Naive thymus-derived CD8-positive, alpha-beta T cell (primary cell): Measurements from ENCODE around the gene HOXB5. TPM values are rescaled to one million over a fixed set of nuclear protein-coding genes. Genes with fewer than 3 reads are reported as not detected.

ENCODE experiments used
- ATAC-seq, 2 donors: fragments of 150-1000 bp; cut with Tn5 transposase in 1 of 2; sonication (Bioruptor Pico), chemical (Tn5 transposase) in 1 of 2; 1 replicate in 1 of 2; 2 replicates in 1 of 2; pipeline ENCODE4 v1.10.0; 2021; ENCODE audit warnings: mild to moderate bottlenecking in 2 of 2, moderate library complexity in 2 of 2
- POLR2A ChIA-PET: fragments of 350-600 bp; sonication (Branson Sonifier 250); formaldehyde crosslinking; loops from one replicate; lab custom pipeline; 2021; ENCODE audit warnings: antibody characterized with exemption; lab: Charles Lee
- DNase-seq, 10 donors: peaks; one replicate each; pipeline versions ENCODE4 v3.0.0 to v3.0.0-alpha.2; 2020 to 2022
- H3K27ac Mint-ChIP-seq, 10 donors: one replicate each; pipeline ENCODE4 v1.8.0; 2020 to 2022; ENCODE audit warnings: mild to moderate bottlenecking in 10 of 10, mixed read lengths in 10 of 10, moderate library complexity in 4 of 10, inconsistent platforms in 1 of 10
- H3K27me3 Mint-ChIP-seq, 5 donors: one replicate each; pipeline ENCODE4 v1.8.0; 2021 to 2022; ENCODE audit warnings: mixed read lengths in 5 of 5
- H3K36me3 Mint-ChIP-seq, 3 donors: one replicate each; pipeline ENCODE4 v1.8.0; 2020 to 2022; ENCODE audit warnings: mixed read lengths in 3 of 3, mild to moderate bottlenecking in 2 of 3, inconsistent platforms in 1 of 3
- H3K4me1 Mint-ChIP-seq, 4 donors: one replicate each; pipeline ENCODE4 v1.8.0; 2021 to 2022; ENCODE audit warnings: mixed read lengths in 4 of 4
- H3K4me3 Mint-ChIP-seq, 10 donors: one replicate each; pipeline ENCODE4 v1.8.0; 2020 to 2022; ENCODE audit warnings: mild to moderate bottlenecking in 10 of 10, mixed read lengths in 10 of 10, moderate library complexity in 6 of 10, inconsistent platforms in 1 of 10
- H3K9me3 Mint-ChIP-seq, 9 donors: one replicate each; pipeline ENCODE4 v1.8.0; 2020 to 2022; ENCODE audit warnings: mixed read lengths in 9 of 9, mild to moderate bottlenecking in 3 of 9, inconsistent platforms in 1 of 9, moderate library complexity in 1 of 9
- polyA plus RNA-seq, 3 donors: library from polyadenylated mRNA; unstranded; fragments of 300-500 nt; fragmentation: Illumina TruSeq; gene quantifications; one replicate each; pipeline ENCODE4 v1.2.3, GENCODE V29; 2021
- total RNA-seq, 8 experiments: library from RNA in 2 of 8; stranded (reverse) in 2 of 8; gene quantifications; one replicate each; pipeline ENCODE4 v1.2.3 and lab custom pipeline; 2021 to 2026

Gene HOXB5
- total and polyA plus RNA-seq, 5 experiments from 2014 or later = not detected

- ATAC-seq (peak; percentile 19 to 30), DNase-seq (peak in 1 of 10 donors; percentile 41)
- Mint-ChIP-seq H3K4me1 (peaks cover 25 to 53% (median 41%) of the 10 kb centered on the region in 4 donors), H3K27me3 (peaks cover 37 to 91% (median 72%) of the 10 kb centered on the region in 5 donors), H3K9me3 (no peaks in the 10 kb centered on the region), H3K27ac (peak overlapping the region in 4 of 10 donors; percentile 21 to 64 (median 48)), H3K4me3 (peak overlapping the region; percentile 70 to 96 (median 84)), H3K36me3 (peaks cover 0 to 12% (median 0%) of the 10 kb centered on the region in 3 donors)
- POLR2A ChIA-PET = interaction anchor here (0.6 to 2.9 kb wide), 7 partner anchors 10 to 717 kb away, joined by 3 to 8 read pairs (median 3); partner anchors contain the start of genes HOXB5, HOXB9 and SP2
Measured at GRCh38 chr17:48612456-48612853, 18.9 kb upstream of the HOXB5 start.

DNA sequence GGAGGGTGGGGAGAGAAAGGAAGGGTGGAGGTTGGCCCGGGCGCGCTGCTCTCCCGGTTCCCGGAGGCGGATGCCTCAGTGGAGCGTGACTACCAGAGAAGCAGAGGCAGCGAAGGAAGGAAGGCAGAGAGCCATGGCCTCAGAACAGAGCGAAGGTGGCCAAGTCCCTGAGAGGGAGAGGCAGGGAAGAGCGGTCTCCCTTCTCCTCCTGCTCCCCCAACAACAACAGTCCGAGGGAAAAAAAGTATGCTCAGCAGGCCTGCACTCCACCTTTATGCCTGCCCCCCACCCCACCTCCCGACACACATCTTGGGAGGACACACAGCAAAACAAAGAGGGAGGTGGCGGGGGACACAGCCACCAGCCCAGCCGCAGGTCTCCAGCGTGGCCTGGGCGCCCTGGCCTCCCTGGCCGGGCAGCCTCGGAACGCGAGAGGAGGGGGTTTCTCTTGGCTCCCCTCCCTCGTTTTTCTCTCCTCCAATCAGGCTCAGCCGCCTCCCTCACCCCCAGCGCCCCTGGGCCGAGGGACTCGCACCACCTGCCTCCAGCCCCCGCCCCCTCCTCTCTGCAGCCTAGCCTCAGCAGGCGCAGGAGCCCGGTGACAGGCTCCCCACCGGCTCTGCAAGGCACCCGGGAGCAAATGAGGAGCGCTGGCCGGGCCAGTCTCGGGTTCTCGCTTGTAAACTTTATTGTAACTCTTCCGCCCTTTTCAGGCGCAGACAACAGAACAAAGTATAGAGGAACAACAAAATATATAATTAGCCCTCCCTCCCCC lies 18.3 kb upstream of the HOXB5 start:
- ATAC-seq = peak in 1 of 2 donors; percentile 11
- Mint-ChIP-seq H3K27me3 (peaks cover 34 to 91% (median 70%) of the 10 kb centered on the region in 5 donors), H3K4me3 (peak overlapping the region; percentile 88 to 97 (median 94)), H3K9me3 (no peaks in the 10 kb centered on the region), H3K4me1 (peaks cover 22 to 47% (median 36%) of the 10 kb centered on the region in 4 donors), H3K36me3 (peaks cover 0 to 12% (median 0%) of the 10 kb centered on the region in 3 donors), H3K27ac (peak overlapping the region in 2 of 10 donors; percentile 64 to 71)
- POLR2A ChIA-PET = interaction anchor here (1.1 kb wide), 1 partner anchor 505 kb away, joined by 3 read pairs; no protein-coding TSS in a partner anchor
- no peak for DNase-seq

DNA sequence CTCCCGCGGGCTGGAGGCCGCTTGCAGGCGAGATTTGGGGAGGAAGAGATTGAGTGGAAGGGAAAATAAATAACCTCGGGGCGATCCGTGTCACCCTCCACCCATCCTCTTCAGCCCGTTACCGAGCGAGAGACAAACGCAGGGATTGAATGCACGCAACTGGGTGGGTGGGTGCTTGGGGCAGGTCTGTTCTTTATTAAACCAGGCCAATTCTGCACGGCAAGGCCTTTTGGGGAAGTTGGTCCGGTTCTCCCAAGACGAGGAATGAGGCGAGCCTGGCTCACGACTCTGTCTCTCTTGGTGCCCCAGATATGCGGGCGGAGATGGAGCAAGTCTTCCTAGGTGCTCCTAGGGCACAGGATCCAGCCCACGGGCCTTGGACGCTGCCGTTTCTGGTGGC lies 17.6 kb upstream of the HOXB5 start:
- Mint-ChIP-seq H3K9me3 (no peaks in the 10 kb centered on the region), H3K36me3 (peaks cover 0 to 12% (median 0%) of the 10 kb centered on the region in 3 donors), H3K27ac (peak overlapping the region in 4 of 10 donors; percentile 69 to 88 (median 74)), H3K4me3 (peak overlapping the region; percentile 88 to 97 (median 94)), H3K27me3 (peaks cover 33 to 91% (median 70%) of the 10 kb centered on the region in 5 donors), H3K4me1 (peaks cover 21 to 46% (median 36%) of the 10 kb centered on the region in 4 donors)
- no peak for DNase-seq
- POLR2A ChIA-PET = interaction anchor here (1.2 kb wide), 1 partner anchor 14 kb away, joined by 5 read pairs; the partner anchor contains the start of gene HOXB9
- peak in 1 of 2 donors; percentile 7 for ATAC-seq

DNA sequence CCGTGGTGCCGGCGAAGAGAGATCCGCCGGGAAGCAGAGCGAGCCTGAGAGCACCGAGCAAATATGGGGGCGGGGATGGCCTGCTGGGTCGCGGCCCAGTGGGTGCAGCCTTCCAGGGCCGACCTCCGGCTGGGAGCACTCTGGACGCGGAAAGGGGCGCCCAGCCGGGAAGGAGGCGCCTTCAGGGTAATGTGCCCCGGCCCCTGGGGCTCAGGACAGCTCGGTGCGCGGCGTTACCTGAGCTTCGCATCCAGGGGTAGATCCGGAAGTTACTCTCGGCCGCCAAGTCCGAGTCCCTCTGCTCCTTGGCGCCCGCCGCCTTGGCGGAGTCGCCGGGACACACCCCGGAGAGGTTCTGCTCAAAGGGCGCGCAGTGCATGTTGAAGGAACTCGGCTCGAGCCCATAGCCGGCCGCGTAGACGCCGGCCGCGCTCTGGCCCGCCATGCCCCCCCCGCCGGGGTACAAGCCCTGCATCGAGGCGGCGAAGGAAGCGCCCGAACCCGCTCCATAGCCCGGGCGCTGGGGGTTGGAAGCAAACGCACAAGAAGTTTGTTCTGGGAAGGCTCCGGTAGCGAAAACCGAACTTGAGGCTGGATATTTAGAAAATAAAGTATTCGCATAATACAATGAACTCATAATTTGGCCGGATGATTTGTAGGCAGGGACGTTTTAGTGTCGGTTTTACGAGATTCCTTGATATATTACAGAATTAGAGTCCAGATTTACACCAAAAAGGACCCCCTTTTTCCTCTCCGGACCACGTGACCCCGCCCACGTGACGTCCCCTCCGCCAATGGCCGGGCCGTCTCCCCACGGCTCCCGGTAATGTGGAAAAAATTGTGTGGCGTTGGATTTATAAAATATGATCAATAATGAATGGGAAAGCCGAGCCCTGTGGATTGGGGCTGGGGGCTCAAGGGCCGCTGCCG lies 17.0 kb upstream of the HOXB5 start, which contains the start of gene HOXB7:
Gene HOXB7, minus strand, starts transcription at position 736 of the 930 bp plus-strand sequence. Its CDS starts 99 bp downstream, at position 637.
- peaks cover 0 to 12% (median 0%) of the 10 kb centered on the region in 3 donors for H3K36me3 Mint-ChIP-seq
- ATAC-seq = peak; percentile 6 to 38
- DNase-seq = peak in 9 of 10 donors; percentile 39 to 66 (median 54)
- peaks cover 21 to 46% (median 36%) of the 10 kb centered on the region in 4 donors for H3K4me1 Mint-ChIP-seq
- POLR2A ChIA-PET = interaction anchor here (0.6 to 1.9 kb wide), 4 partner anchors 11 to 130 kb away, joined by 3 to 5 read pairs (median 4); partner anchors contain the start of gene HOXB9
- H3K4me3 Mint-ChIP-seq = peak within 1 kb of the TSS; percentile 88 to 97 (median 94)
- no peaks in the 10 kb centered on the region for H3K9me3 Mint-ChIP-seq
- H3K27ac Mint-ChIP-seq = peak within 1 kb of the TSS in 4 of 10 donors; percentile 69 to 88 (median 74)
- H3K27me3 Mint-ChIP-seq = peaks cover 29 to 91% (median 68%) of the 10 kb centered on the region in 5 donors

DNA sequence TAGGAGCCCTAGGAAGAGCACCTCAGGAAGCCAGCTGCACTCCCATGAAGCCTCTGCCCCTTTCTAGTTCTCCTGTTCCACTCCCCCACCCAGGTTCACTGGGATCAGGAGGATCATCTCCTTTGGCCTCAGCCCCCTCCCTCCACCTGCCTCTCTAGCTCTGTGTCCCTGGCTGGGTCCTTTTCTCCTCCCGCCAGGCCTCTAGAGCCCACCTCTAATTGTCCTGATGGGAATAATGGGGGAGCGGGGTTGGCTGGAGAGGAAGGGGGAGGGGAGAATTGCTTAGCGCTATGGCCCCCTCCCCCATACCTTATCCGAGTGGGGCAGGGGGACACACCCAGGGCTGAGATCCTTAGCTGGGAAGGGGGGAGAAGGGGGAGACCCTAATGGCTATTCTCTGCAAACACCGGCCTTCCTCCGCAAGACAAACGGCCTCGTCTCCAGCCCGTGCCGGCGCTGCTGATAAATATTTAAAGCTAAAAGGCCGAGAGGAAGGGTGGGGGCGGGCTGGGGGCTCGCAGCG lies 16.2 kb upstream of the HOXB5 start:
- Mint-ChIP-seq H3K27me3 (peaks cover 24 to 91% (median 66%) of the 10 kb centered on the region in 5 donors), H3K36me3 (peaks cover 0 to 12% (median 0%) of the 10 kb centered on the region in 3 donors), H3K4me1 (peaks cover 18 to 42% (median 32%) of the 10 kb centered on the region in 4 donors), H3K4me3 (peak overlapping the region; percentile 55 to 97 (median 94)), H3K9me3 (no peaks in the 10 kb centered on the region), H3K27ac (no peak overlapping the region)
- POLR2A ChIA-PET = interaction anchor here (0.6 to 1.9 kb wide), 3 partner anchors 12 to 16 kb away, joined by 4 to 5 read pairs (median 4); partner anchors contain the start of gene HOXB9
- ATAC-seq = no peak
- no peak for DNase-seq

DNA sequence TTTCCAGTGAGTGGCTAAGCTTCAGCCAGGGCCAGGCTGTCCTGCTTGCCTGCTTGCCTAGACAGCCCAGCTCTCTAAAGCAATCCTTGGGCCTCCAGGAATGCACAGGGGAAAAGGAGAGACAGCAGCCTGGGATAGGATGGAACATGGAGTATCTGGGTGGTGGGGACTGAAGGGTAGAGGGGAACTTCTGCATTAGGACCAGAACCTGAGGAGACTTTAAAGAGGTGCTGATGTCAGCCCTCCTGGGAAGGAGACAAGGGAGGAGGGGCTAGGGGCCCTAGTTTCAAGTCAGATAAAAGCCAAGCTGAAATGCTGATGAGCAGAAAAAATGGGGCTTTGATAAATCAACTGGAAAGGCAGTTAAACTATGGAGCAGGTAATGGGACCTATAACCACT lies 15.5 kb upstream of the HOXB5 start:
- Mint-ChIP-seq H3K27ac (peak overlapping the region in 2 of 10 donors; percentile 5 to 48), H3K4me1 (peaks cover 16 to 34% (median 30%) of the 10 kb centered on the region in 4 donors), H3K27me3 (peaks cover 27 to 91% (median 66%) of the 10 kb centered on the region in 5 donors), H3K9me3 (no peaks in the 10 kb centered on the region), H3K36me3 (peaks cover 0 to 10% (median 0%) of the 10 kb centered on the region in 3 donors), H3K4me3 (peak overlapping the region in 9 of 10 donors; percentile 14 to 95 (median 90))
- no peak for ATAC-seq
- DNase-seq = no peak
- POLR2A ChIA-PET = interaction anchor here (0.7 to 1.9 kb wide), 2 partner anchors 11 to 144 kb away, joined by 4 to 6 read pairs; no protein-coding TSS in a partner anchor

DNA sequence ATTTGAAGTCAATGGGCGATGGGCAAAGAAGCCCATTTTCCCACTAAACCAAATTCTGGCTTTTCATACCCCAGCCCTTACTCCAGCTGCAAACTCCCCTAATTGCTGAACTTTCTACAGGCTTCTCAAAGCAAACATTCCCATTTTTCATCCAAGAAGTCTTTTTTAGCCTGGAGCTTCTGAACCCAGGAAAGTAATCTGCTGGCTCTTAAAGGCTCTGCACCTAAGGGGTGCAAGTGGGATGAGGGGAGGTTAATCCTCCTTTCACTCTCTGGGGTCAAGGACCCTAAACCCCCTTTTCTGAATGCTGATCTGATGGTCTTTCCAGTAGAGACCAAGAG lies 14.9 kb upstream of the HOXB5 start:
- Mint-ChIP-seq H3K27ac (no peak overlapping the region), H3K4me3 (peak overlapping the region in 3 of 10 donors; percentile 3 to 68 (median 14)), H3K36me3 (peaks cover 0 to 6% (median 0%) of the 10 kb centered on the region in 3 donors), H3K9me3 (no peaks in the 10 kb centered on the region), H3K27me3 (peaks cover 30 to 91% (median 66%) of the 10 kb centered on the region in 5 donors), H3K4me1 (peaks cover 14 to 30% (median 26%) of the 10 kb centered on the region in 4 donors)
- ATAC-seq = no peak
- no peak for DNase-seq
- POLR2A ChIA-PET = interaction anchor here (0.7 to 0.8 kb wide), 2 partner anchors 145 to 449 kb away, joined by 3 to 6 read pairs; no protein-coding TSS in a partner anchor

- ATAC-seq (no peak), DNase-seq (no peak)
- Mint-ChIP-seq H3K36me3 (peaks cover 0 to 2% (median 0%) of the 10 kb centered on the region in 3 donors), H3K27ac (no peak overlapping the region), H3K4me3 (no peak overlapping the region), H3K9me3 (no peaks in the 10 kb centered on the region), H3K4me1 (peaks cover 6 to 28% (median 23%) of the 10 kb centered on the region in 4 donors), H3K27me3 (peaks cover 34 to 91% (median 66%) of the 10 kb centered on the region in 5 donors)
- POLR2A ChIA-PET = no interaction called here
Measured at GRCh38 chr17:48606892-48607614, 13.5 kb upstream of the HOXB5 start.

DNA sequence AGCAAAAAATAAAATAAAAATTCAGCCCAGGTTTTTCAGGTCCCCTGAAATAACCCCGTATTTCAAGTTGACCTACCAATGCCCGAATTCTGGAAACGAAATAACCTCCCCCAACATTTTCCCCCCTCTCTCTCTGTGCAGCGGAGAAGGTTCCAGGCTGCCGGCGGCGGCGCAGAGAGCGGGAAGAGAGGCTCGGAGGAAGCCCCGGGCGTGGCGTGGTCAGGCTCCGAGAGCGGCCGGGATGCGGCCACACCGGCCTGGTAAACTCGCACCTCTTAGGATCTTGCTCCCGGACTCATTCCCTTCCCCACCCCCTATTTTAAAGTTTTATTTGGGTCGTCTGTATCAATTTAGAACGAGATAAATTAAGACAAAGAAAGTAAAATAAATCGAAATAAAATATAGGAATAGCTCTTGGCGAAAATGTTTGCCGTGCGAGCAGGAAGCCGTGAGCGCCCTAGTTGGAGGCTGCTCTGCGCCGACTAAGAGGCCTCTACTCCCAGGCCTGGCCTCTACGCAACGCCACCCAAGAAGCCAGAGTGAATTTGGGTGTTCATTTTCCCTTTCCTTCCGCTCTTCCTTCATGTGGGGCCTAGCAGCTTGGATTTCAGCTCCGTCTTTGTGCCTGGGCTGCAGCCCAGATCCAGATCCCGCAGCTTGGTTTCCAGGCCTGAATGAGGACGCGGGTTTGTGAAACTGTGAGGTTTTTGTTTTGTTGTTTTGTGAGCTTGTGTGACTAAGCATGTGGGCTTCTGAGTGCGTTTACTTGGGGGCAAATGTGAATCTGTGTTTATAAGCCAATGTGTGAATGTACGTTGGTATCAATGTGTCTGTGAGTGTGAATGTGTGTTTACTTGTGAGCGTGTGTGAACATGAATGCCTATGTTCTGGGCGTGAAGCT lies 12.7 kb upstream of the HOXB5 start:
- no peak overlapping the region for H3K27ac Mint-ChIP-seq
- ATAC-seq (no peak), DNase-seq (no peak)
- H3K9me3 Mint-ChIP-seq = no peaks in the 10 kb centered on the region
- peaks cover 34 to 91% (median 66%) of the 10 kb centered on the region in 5 donors for H3K27me3 Mint-ChIP-seq
- peaks cover 0 to 2% (median 0%) of the 10 kb centered on the region in 3 donors for H3K36me3 Mint-ChIP-seq
- POLR2A ChIA-PET = no interaction called here
- no peak overlapping the region for H3K4me3 Mint-ChIP-seq
- peaks cover 3 to 26% (median 16%) of the 10 kb centered on the region in 4 donors for H3K4me1 Mint-ChIP-seq

DNA sequence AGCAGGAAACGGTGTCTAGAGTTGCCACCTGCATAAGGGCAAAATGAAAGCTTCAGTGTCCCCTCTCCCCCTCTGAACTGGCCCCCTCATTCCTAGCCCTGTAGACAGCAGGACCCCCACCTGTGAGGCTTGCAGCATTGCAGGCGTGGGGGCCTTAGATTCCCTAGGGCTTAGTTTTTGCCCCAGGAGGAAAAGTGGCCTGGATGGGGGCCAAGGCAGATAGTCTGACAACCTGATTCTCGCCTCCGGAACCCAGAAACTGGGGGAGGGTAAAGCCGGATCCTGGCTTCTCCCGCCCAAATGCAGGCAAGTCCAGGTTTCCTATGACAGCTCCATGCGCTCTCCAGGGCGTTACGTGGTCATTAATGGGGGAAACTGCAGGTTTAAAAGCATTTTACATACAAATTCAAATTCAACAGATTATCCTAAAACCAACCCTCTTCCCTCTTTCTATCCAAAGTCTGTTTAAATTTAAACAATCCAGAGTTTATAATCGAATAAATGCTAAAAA lies 11.9 kb upstream of the HOXB5 start:
- Mint-ChIP-seq H3K27me3 (peaks cover 38 to 91% (median 67%) of the 10 kb centered on the region in 5 donors), H3K9me3 (no peaks in the 10 kb centered on the region), H3K4me3 (no peak overlapping the region), H3K36me3 (no peaks in the 10 kb centered on the region), H3K4me1 (peaks cover 1 to 22% (median 10%) of the 10 kb centered on the region in 4 donors), H3K27ac (peak overlapping the region in 1 of 10 donors; percentile 18)
- ATAC-seq = no peak
- POLR2A ChIA-PET = no interaction called here
- DNase-seq = no peak
